WTC11 (cell line): ENCODE data around the gene LDLRAD4. TPM values are rescaled to one million over a fixed set of nuclear protein-coding genes. Genes with fewer than 3 reads are reported as not detected.

Source experiments
- ATAC-seq: fragments of 200-7000 bp; cut with Tn5 transposase; 2 replicates; pipeline ENCODE4 v1.10.0; 2021; ENCODE audit warnings: mild to moderate bottlenecking, moderate library complexity
- CTCF ChIA-PET: fragments of 300-600 bp; sonication (Branson Sonifier 250); formaldehyde crosslinking; loops from one replicate; lab custom pipeline; 2021; ENCODE audit warnings: antibody characterized with exemption; lab: Charles Lee
- POLR2A ChIA-PET: fragments of 350-600 bp; sonication (Branson Sonifier 250); formaldehyde crosslinking; loops from one replicate; lab custom pipeline; 2021; ENCODE audit warnings: antibody characterized with exemption; lab: Charles Lee
- DNase-seq: peaks from one replicate; pipeline ENCODE4 v3.0.0; 2021; ENCODE audit warnings: low spot score
- H3K27ac Mint-ChIP-seq: 2 replicates; pipeline ENCODE4 v1.8.0; 2021; ENCODE audit warnings: mixed read lengths
- H3K27me3 Mint-ChIP-seq: 2 replicates; pipeline ENCODE4 v1.8.0; 2021; ENCODE audit warnings: low read depth, mild to moderate bottlenecking, moderate library complexity, mixed read lengths
- H3K36me3 Mint-ChIP-seq: 2 replicates; pipeline ENCODE4 v1.8.0; 2021; ENCODE audit warnings: mixed read lengths
- H3K4me1 Mint-ChIP-seq: 2 replicates; pipeline ENCODE4 v1.8.0; 2022; ENCODE audit warnings: mixed read lengths
- H3K4me3 Mint-ChIP-seq: 2 replicates; pipeline ENCODE4 v1.8.0; 2021; ENCODE audit warnings: mild to moderate bottlenecking, moderate library complexity, mixed read lengths
- H3K9me3 Mint-ChIP-seq: 2 replicates; pipeline ENCODE4 v1.8.0; 2021; ENCODE audit warnings: mixed read lengths
- NR2C2 ChIP-seq: sonication (generic); formaldehyde crosslinking; IDR thresholded peaks from 2 replicates; pipeline ENCODE4 v1.8.0; 2022; ENCODE audit warnings: mild to moderate bottlenecking, missing genetic modification reagents
- RORB ChIP-seq: fragments of 250-450 bp; sonication (Bioruptor Pico); IDR thresholded peaks from 2 replicates; pipeline ENCODE4 v1.9.0; 2021; ENCODE audit warnings: mild to moderate bottlenecking
- SMAD3 ChIP-seq: sonication (generic); formaldehyde crosslinking; IDR thresholded peaks from 2 replicates; pipeline ENCODE4 v1.8.0; 2022; ENCODE audit warnings: missing genetic modification reagents, mild to moderate bottlenecking, borderline replicate concordance
- SMAD4 ChIP-seq: sonication (generic); formaldehyde crosslinking; IDR thresholded peaks from 2 replicates; pipeline ENCODE4 v1.8.0; 2022; ENCODE audit warnings: mild to moderate bottlenecking, missing genetic modification reagents
- ZNF317 ChIP-seq: sonication (generic); formaldehyde crosslinking; IDR thresholded peaks from 2 replicates; pipeline ENCODE4 v1.8.1; 2023; ENCODE audit warnings: low read depth, mild to moderate bottlenecking, moderate library complexity, missing genetic modification reagents, borderline replicate concordance
- ZNF416 ChIP-seq: fragments of 250-450 bp; sonication (Bioruptor Pico); IDR thresholded peaks from 2 replicates; pipeline ENCODE4 v1.9.0; 2021; ENCODE audit warnings: mild to moderate bottlenecking, inconsistent platforms
- ZNF423 ChIP-seq: fragments of 250-450 bp; sonication (Bioruptor Pico); IDR thresholded peaks from 2 replicates; pipeline ENCODE4 v2.1.2; 2022; ENCODE audit warnings: mild to moderate bottlenecking, moderate library complexity
- total RNA-seq: library from RNA; stranded (reverse); gene quantifications from 3 replicates; pipeline ENCODE4 v1.2.3, GENCODE V29; 2021
- TF ChIP-seq, protein P1 (sequence below): sonication (generic); formaldehyde crosslinking; IDR thresholded peaks from 2 replicates; pipeline ENCODE4 v1.8.0; 2022; ENCODE audit warnings: mild to moderate bottlenecking, missing genetic modification reagents
- TF ChIP-seq, protein P2 (sequence below): sonication (generic); formaldehyde crosslinking; IDR thresholded peaks from 2 replicates; pipeline ENCODE4 v1.8.0; 2022; ENCODE audit warnings: missing genetic modification reagents
- TF ChIP-seq, protein P3 (sequence below): sonication (generic); formaldehyde crosslinking; IDR thresholded peaks from 2 replicates; pipeline ENCODE4 v1.8.1; 2023; ENCODE audit warnings: mild to moderate bottlenecking, missing genetic modification reagents, moderate library complexity
- TF ChIP-seq, protein P4 (sequence below): sonication (generic); formaldehyde crosslinking; IDR thresholded peaks from 2 replicates; pipeline ENCODE4 v1.8.0; 2022; ENCODE audit warnings: mild to moderate bottlenecking, missing genetic modification reagents
- TF ChIP-seq, protein P5 (sequence below): fragments of 250-450 bp; sonication (Bioruptor Pico); conservative IDR thresholded peaks from 2 replicates; pipeline ENCODE4 v1.9.0; 2021; ENCODE audit warnings: mild to moderate bottlenecking

Gene LDLRAD4
- total RNA-seq, 1 experiment from 2014 or later = 6.2 TPM

DNA sequence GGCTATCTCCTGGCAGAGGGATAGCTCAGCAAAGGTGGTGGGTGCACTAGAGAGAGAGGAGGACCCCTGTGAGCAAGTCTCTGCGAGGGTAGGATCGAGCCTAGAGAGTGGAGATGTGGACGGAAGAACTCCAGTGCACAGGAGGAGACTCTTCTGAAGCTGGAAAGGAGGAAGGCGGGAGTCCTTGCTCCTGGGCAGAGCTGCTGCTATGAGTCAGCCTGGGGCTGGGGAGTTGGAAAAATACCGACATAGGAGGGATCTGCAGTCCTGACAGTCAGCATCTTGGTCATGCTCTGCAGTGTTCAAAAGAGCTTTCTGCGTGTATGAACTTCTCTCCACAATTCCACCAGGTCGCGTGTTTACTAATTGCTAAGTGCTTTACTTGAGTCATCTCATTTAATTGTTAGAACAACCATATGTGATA, 233.8 kb downstream of the LDLRAD4 start:
- DNase-seq (no peak), ATAC-seq (peak; percentile 44)
- no peak overlapping the region; the same call in 1 of the 2 replicates for H3K4me3 Mint-ChIP-seq
- no peaks in the 10 kb centered on the region; the same call in 1 of the 2 replicates for H3K27me3 Mint-ChIP-seq
- peak overlapping the region; percentile 52; the same call in 1 of the 2 replicates for H3K27ac Mint-ChIP-seq
- ChIA-PET CTCF (interaction anchor here (0.6 to 1.1 kb wide), 3 partner anchors 216 to 293 kb away, joined by 3 to 6 read pairs (median 3); no protein-coding TSS in a partner anchor), POLR2A (no interaction called here)
- no peaks in the 10 kb centered on the region for H3K36me3 Mint-ChIP-seq
- H3K4me1 Mint-ChIP-seq = peaks cover 61% of the 10 kb centered on the region
- TF ChIP-seq SMAD4 (CRISPR knock-in tag) = no peak
- TF ChIP-seq ZNF317 = no peak
- TF ChIP-seq, protein P1, sequence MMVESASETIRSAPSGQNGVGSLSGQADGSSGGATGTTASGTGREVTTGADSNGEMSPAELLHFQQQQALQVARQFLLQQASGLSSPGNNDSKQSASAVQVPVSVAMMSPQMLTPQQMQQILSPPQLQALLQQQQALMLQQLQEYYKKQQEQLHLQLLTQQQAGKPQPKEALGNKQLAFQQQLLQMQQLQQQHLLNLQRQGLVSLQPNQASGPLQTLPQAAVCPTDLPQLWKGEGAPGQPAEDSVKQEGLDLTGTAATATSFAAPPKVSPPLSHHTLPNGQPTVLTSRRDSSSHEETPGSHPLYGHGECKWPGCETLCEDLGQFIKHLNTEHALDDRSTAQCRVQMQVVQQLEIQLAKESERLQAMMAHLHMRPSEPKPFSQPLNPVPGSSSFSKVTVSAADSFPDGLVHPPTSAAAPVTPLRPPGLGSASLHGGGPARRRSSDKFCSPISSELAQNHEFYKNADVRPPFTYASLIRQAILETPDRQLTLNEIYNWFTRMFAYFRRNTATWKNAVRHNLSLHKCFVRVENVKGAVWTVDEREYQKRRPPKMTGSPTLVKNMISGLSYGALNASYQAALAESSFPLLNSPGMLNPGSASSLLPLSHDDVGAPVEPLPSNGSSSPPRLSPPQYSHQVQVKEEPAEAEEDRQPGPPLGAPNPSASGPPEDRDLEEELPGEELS = no peak
- TF ChIP-seq, protein P2, sequence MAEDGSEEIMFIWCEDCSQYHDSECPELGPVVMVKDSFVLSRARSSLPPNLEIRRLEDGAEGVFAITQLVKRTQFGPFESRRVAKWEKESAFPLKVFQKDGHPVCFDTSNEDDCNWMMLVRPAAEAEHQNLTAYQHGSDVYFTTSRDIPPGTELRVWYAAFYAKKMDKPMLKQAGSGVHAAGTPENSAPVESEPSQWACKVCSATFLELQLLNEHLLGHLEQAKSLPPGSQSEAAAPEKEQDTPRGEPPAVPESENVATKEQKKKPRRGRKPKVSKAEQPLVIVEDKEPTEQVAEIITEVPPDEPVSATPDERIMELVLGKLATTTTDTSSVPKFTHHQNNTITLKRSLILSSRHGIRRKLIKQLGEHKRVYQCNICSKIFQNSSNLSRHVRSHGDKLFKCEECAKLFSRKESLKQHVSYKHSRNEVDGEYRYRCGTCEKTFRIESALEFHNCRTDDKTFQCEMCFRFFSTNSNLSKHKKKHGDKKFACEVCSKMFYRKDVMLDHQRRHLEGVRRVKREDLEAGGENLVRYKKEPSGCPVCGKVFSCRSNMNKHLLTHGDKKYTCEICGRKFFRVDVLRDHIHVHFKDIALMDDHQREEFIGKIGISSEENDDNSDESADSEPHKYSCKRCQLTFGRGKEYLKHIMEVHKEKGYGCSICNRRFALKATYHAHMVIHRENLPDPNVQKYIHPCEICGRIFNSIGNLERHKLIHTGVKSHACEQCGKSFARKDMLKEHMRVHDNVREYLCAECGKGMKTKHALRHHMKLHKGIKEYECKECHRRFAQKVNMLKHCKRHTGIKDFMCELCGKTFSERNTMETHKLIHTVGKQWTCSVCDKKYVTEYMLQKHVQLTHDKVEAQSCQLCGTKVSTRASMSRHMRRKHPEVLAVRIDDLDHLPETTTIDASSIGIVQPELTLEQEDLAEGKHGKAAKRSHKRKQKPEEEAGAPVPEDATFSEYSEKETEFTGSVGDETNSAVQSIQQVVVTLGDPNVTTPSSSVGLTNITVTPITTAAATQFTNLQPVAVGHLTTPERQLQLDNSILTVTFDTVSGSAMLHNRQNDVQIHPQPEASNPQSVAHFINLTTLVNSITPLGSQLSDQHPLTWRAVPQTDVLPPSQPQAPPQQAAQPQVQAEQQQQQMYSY = no peak
- TF ChIP-seq RORB (CRISPR knock-in tag) = no peak
- no peak for TF ChIP-seq ZNF416
- no peak for TF ChIP-seq NR2C2
- H3K9me3 Mint-ChIP-seq = no peaks in the 10 kb centered on the region

DNA sequence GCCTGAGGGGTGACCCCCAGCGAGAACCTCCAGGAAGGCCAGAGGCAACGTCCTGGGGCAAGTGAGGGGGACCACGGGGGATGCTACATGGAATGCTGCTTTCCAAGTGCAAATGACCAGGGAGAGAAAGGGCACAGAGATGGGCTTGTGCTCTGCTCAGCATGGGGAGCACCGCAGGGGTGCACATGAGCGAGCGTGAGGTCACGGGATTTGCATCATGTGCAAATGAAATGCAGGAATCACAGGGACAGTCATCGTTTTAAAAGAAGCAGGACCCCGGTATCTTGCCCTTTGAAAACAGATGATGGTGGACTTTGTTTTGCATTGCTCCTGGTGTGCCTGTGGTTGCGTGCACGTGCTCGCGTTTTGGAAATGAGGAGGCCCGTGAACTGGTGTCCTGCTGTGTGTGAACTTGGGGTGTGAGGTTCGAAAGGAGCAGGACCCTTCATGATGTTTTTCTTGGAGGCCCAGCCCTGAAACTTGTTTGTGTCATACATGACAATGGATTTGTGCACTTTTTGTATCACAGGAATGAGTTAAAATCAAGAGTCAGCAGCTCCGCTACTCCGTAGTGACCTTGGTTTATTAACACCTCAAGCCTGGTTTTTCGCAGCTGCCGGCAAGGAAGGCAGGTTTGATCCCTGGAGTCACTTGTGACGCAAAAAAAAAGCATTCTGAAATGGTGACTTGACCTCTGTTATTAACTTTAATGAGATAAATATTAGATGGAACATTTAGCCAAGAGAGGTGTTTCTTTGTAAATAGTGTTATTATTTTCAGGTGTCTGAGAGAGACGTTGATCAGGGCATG, 234.5 kb downstream of the LDLRAD4 start:
- H3K9me3 Mint-ChIP-seq = peaks cover 4% of the 10 kb centered on the region; the same call in 1 of the 2 replicates
- H3K36me3 Mint-ChIP-seq = no peaks in the 10 kb centered on the region
- TF ChIP-seq, protein P3, sequence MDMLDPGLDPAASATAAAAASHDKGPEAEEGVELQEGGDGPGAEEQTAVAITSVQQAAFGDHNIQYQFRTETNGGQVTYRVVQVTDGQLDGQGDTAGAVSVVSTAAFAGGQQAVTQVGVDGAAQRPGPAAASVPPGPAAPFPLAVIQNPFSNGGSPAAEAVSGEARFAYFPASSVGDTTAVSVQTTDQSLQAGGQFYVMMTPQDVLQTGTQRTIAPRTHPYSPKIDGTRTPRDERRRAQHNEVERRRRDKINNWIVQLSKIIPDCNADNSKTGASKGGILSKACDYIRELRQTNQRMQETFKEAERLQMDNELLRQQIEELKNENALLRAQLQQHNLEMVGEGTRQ (CRISPR knock-in tag) = peak; percentile 40
- TF ChIP-seq, protein P4, sequence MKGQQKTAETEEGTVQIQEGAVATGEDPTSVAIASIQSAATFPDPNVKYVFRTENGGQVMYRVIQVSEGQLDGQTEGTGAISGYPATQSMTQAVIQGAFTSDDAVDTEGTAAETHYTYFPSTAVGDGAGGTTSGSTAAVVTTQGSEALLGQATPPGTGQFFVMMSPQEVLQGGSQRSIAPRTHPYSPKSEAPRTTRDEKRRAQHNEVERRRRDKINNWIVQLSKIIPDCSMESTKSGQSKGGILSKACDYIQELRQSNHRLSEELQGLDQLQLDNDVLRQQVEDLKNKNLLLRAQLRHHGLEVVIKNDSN (CRISPR knock-in tag) = no peak
- TF ChIP-seq SMAD3 (CRISPR knock-in tag) = no peak
- 0 out of 2 replicates have a peak, but pooled peaks have one; percentile 68 for TF ChIP-seq ZNF423
- TF ChIP-seq, protein P5, sequence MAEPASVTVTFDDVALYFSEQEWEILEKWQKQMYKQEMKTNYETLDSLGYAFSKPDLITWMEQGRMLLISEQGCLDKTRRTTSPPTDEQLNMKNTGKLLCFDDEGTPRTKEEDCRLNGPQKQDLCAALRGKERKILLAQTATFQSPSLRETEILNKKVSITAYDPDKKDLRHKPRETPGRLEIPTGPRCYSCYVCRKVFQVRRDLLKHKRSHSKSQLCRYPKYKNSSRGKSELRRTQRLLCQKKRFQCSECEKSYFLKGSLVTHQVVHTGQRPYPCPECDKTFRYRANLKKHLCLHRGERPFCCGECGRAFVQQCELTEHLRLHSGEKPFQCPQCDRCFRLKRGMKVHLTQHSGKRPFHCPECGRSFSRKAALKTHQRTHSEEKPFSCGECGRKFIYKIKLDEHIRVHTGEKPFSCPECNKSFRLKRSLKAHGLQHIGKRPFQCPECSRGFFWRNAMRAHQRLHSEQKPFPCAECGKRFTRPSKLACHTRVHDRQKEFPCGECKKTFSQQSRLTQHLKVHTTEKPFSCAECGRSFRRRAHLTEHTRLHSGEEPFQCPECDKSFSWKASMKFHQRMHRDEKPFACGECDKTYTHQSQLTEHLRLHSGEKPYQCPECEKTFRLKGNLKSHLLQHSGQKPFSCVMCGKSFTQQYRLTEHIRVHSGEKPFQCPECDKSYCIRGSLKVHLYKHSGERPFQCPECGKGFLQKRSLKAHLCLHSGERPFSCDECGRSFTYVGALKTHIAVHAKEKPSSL = no peak
- TF ChIP-seq RORB (CRISPR knock-in tag) = no peak
- TF ChIP-seq, all 79 proteins: peak for 2
- CTCF ChIA-PET = interaction anchor here (1.0 to 1.1 kb wide), 2 partner anchors 237 to 294 kb away, joined by 3 to 6 read pairs; no protein-coding TSS in a partner anchor
- Mint-ChIP-seq H3K4me3 (no peak overlapping the region; the same call in 1 of the 2 replicates), H3K4me1 (peaks cover 55% of the 10 kb centered on the region), H3K27me3 (no peaks in the 10 kb centered on the region; the same call in 1 of the 2 replicates), H3K27ac (peak overlapping the region; percentile 52)
- ATAC-seq = 0 out of 2 replicates have a peak, but pooled peaks have one; percentile 11
- POLR2A ChIA-PET = no interaction called here
- DNase-seq = no peak
